ENCODE results near the gene TCF3. TPM values are rescaled to one million over a fixed set of nuclear protein-coding genes. Genes with fewer than 3 reads are reported as not detected.

The TCF3 gene
- total RNA-seq, 2 donors from 2014 or later, result 91.5 to 332 TPM

GRCh38 chr19:1648920-1649541 lies 3.4 kb downstream of the TCF3 start:
- TF ChIP-seq POLR2A (IDR thresholded peaks at IDR 0.05) (no peak), POLR2AphosphoS5 (IDR thresholded peaks at IDR 0.05) (no peak)
- TF ChIP-seq, protein P1, sequence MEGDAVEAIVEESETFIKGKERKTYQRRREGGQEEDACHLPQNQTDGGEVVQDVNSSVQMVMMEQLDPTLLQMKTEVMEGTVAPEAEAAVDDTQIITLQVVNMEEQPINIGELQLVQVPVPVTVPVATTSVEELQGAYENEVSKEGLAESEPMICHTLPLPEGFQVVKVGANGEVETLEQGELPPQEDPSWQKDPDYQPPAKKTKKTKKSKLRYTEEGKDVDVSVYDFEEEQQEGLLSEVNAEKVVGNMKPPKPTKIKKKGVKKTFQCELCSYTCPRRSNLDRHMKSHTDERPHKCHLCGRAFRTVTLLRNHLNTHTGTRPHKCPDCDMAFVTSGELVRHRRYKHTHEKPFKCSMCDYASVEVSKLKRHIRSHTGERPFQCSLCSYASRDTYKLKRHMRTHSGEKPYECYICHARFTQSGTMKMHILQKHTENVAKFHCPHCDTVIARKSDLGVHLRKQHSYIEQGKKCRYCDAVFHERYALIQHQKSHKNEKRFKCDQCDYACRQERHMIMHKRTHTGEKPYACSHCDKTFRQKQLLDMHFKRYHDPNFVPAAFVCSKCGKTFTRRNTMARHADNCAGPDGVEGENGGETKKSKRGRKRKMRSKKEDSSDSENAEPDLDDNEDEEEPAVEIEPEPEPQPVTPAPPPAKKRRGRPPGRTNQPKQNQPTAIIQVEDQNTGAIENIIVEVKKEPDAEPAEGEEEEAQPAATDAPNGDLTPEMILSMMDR (IDR thresholded peaks at IDR 0.05), result no peak
- Histone ChIP-seq H3K27me3 (replicated peaks; ENCODE audit: insufficient read depth) (no peaks in the 10 kb centered on the region), H3K4me3 (no peak overlapping the region), H3K4me1 (replicated peaks) (peaks cover 8% of the 10 kb centered on the region), H3K27ac (no peak overlapping the region), H3K9me3 (no peaks in the 10 kb centered on the region), H3K36me3 (no peaks in the 10 kb centered on the region)
- DNase-seq (ENCODE audit: low spot score), result no peak
- intact Hi-C loops (cut with DNase I), result no loop called here
- WGBS, result 84% methylated on average over 23 of the region's 23 CpGs

DNA sequence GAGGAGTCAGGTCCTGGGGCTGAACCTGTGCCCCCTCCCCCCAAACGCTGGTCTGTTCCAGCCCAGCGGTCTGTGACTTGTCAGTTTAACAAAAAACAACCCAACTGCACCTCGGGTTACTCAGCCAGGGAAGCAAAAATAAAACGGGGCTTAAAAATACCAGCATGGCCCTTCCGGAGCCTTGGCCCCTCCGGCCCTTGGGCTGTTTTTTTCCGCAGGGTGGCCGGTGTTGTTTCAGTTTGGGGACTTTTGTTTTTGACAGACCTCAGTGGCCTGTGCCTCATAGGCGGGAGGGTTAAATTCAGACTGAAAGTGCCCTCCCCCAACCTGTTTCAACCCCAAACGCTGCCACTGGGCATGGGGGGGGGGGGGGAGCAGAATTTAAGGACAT lies 4.0 kb downstream of the TCF3 start:
- H3K4me1 ChIP-seq (replicated peaks), result peaks cover 8% of the 10 kb centered on the region
- no peaks in the 10 kb centered on the region for H3K9me3 ChIP-seq
- H3K4me3 ChIP-seq, result no peak overlapping the region
- no peak for DNase-seq (ENCODE audit: low spot score)
- no peaks in the 10 kb centered on the region for H3K27me3 ChIP-seq (replicated peaks; ENCODE audit: insufficient read depth)
- no peaks in the 10 kb centered on the region for H3K36me3 ChIP-seq
- no peak overlapping the region for H3K27ac ChIP-seq
- TF ChIP-seq, protein P1 (IDR thresholded peaks at IDR 0.05), result no peak
- no peak for TF ChIP-seq POLR2AphosphoS5 (IDR thresholded peaks at IDR 0.05)
- TF ChIP-seq POLR2A (IDR thresholded peaks at IDR 0.05), result no peak
- intact Hi-C loops (cut with DNase I), result no loop called here
- WGBS, result 71% methylated on average over 10 of the region's 10 CpGs

GRCh38 chr19:1647501-1648458 lies 4.6 kb downstream of the TCF3 start:
- intact Hi-C loops (cut with DNase I), result no loop called here
- no peaks in the 10 kb centered on the region for H3K36me3 ChIP-seq
- TF ChIP-seq, protein P1 (IDR thresholded peaks at IDR 0.05), result no peak
- no peak for TF ChIP-seq POLR2A (IDR thresholded peaks at IDR 0.05)
- no peak for TF ChIP-seq POLR2AphosphoS5 (IDR thresholded peaks at IDR 0.05)
- H3K4me1 ChIP-seq (replicated peaks), result peaks cover 8% of the 10 kb centered on the region
- WGBS, result 92% methylated on average over 40 of the region's 41 CpGs
- H3K9me3 ChIP-seq, result no peaks in the 10 kb centered on the region
- no peak for DNase-seq (ENCODE audit: low spot score)
- H3K27ac ChIP-seq, result no peak overlapping the region
- no peaks in the 10 kb centered on the region for H3K27me3 ChIP-seq (replicated peaks; ENCODE audit: insufficient read depth)
- no peak overlapping the region for H3K4me3 ChIP-seq

GRCh38 chr19:1646659-1647453 lies 5.6 kb downstream of the TCF3 start:
- H3K27me3 ChIP-seq (replicated peaks; ENCODE audit: insufficient read depth), result no peaks in the 10 kb centered on the region
- no peak for TF ChIP-seq POLR2AphosphoS5 (IDR thresholded peaks at IDR 0.05)
- TF ChIP-seq, protein P1 (IDR thresholded peaks at IDR 0.05), result no peak
- TF ChIP-seq POLR2A (IDR thresholded peaks at IDR 0.05), result no peak
- WGBS, result 84% methylated on average over 29 of the region's 29 CpGs
- no peaks in the 10 kb centered on the region for H3K36me3 ChIP-seq
- H3K27ac ChIP-seq, result no peak overlapping the region
- H3K9me3 ChIP-seq, result no peaks in the 10 kb centered on the region
- H3K4me1 ChIP-seq (replicated peaks), result peaks cover 8% of the 10 kb centered on the region
- no peak for DNase-seq (ENCODE audit: low spot score)
- H3K4me3 ChIP-seq, result no peak overlapping the region
- intact Hi-C loops (cut with DNase I), result no loop called here
